ENCODE measurements around the gene SMARCAL1.

Gene SMARCAL1

DNA sequence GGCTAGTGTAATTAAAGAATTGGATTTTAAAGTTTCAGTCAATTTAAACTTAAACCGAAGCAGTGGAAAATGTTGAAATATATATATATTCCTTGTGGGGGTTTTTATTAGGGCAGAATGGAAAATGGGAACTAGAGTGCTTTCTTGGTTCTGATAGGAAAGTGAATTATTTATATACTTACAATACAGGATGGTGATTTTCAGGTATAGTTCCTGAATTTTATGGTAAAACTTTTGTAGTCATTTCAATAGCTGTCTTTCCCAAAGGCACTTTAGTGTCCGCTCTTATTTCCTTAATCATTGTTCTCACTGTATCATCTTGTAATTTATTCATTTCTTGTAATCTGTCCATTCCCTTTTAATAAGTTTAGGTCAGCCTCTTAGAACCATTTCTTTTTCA is 88.3 kb downstream of the SMARCAL1 start:
- Histone ChIP-seq H3K36me3 (ENCODE audit: control insufficient read depth in 2 of 2, insufficient read depth in 1 of 2, low read length in 2 of 2) (peaks cover 54 to 66% of the 10 kb centered on the region in 2 experiments), H3K4me3 (ENCODE audit: low read depth, low read length) (no peak overlapping the region; the same call in 1 of the 2 replicates), H3K27ac (ENCODE audit: extremely low read depth, low read depth, low read length) (no peak overlapping the region), H3K4me1 (ENCODE audit: control insufficient read depth, insufficient read depth, low read length) (peaks cover 8% of the 10 kb centered on the region; the same call in 1 of the 2 replicates), H3K9me3 (ENCODE audit: control insufficient read depth, insufficient read depth, low read depth, low read length) (no peaks in the 10 kb centered on the region)
- TF ChIP-seq ZNF174 (tag by site-specific recombination; IDR thresholded peaks at IDR 0.05) (no peak), EGR2 (tag by site-specific recombination; IDR thresholded peaks at IDR 0.05; ENCODE audit: low read depth) (no peak), ZNF239 (tag by site-specific recombination; IDR thresholded peaks at IDR 0.05) (no peak), ZNF391 (tag by site-specific recombination; IDR thresholded peaks at IDR 0.05; ENCODE audit: borderline replicate concordance, low read depth) (no peak), ZNF501 (tag by site-specific recombination; IDR thresholded peaks at IDR 0.05) (no peak), ZNF549 (tag by site-specific recombination; IDR thresholded peaks at IDR 0.05) (no peak), ZNF157 (tag by site-specific recombination; IDR thresholded peaks at IDR 0.05) (no peak), ZNF302 (tag by site-specific recombination; IDR thresholded peaks at IDR 0.05; ENCODE audit: low read depth) (no peak), ZNF37A (tag by site-specific recombination; IDR thresholded peaks at IDR 0.05) (no peak), KLF7 (tag by site-specific recombination; IDR thresholded peaks at IDR 0.05; ENCODE audit: borderline replicate concordance) (no peak), ZNF138 (tag by site-specific recombination; IDR thresholded peaks at IDR 0.05; ENCODE audit: borderline replicate concordance) (no peak)
- TF ChIP-seq, protein P1, sequence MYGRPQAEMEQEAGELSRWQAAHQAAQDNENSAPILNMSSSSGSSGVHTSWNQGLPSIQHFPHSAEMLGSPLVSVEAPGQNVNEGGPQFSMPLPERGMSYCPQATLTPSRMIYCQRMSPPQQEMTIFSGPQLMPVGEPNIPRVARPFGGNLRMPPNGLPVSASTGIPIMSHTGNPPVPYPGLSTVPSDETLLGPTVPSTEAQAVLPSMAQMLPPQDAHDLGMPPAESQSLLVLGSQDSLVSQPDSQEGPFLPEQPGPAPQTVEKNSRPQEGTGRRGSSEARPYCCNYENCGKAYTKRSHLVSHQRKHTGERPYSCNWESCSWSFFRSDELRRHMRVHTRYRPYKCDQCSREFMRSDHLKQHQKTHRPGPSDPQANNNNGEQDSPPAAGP (tag by site-specific recombination; IDR thresholded peaks at IDR 0.05): no peak
- TF ChIP-seq, protein P2, sequence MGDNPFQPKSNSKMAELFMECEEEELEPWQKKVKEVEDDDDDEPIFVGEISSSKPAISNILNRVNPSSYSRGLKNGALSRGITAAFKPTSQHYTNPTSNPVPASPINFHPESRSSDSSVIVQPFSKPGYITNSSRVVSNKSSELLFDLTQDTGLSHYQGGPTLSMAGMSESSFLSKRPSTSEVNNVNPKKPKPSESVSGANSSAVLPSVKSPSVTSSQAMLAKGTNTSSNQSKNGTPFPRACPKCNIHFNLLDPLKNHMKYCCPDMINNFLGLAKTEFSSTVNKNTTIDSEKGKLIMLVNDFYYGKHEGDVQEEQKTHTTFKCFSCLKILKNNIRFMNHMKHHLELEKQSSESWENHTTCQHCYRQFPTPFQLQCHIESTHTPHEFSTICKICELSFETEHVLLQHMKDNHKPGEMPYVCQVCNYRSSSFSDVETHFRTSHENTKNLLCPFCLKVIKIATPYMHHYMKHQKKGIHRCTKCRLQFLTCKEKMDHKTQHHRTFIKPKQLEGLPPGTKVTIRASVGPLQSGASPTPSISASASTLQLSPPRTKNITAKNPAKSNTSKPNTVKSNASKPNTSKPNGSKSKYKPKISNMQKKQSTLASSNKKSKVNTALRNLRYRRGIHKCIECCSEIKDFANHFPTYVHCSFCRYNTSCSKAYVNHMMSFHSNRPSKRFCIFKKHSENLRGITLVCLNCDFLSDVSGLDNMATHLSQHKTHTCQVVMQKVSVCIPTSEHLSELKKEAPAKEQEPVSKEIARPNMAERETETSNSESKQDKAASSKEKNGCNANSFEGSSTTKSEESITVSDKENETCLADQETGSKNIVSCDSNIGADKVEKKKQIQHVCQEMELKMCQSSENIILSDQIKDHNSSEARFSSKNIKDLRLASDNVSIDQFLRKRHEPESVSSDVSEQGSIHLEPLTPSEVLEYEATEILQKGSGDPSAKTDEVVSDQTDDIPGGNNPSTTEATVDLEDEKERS (tag by site-specific recombination; IDR thresholded peaks at IDR 0.05): no peak
- TF ChIP-seq, protein P3, sequence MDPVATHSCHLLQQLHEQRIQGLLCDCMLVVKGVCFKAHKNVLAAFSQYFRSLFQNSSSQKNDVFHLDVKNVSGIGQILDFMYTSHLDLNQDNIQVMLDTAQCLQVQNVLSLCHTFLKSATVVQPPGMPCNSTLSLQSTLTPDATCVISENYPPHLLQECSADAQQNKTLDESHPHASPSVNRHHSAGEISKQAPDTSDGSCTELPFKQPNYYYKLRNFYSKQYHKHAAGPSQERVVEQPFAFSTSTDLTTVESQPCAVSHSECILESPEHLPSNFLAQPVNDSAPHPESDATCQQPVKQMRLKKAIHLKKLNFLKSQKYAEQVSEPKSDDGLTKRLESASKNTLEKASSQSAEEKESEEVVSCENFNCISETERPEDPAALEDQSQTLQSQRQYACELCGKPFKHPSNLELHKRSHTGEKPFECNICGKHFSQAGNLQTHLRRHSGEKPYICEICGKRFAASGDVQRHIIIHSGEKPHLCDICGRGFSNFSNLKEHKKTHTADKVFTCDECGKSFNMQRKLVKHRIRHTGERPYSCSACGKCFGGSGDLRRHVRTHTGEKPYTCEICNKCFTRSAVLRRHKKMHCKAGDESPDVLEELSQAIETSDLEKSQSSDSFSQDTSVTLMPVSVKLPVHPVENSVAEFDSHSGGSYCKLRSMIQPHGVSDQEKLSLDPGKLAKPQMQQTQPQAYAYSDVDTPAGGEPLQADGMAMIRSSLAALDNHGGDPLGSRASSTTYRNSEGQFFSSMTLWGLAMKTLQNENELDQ (tag by site-specific recombination; IDR thresholded peaks at IDR 0.05; ENCODE audit: low read depth): no peak
- TF ChIP-seq, protein P4, sequence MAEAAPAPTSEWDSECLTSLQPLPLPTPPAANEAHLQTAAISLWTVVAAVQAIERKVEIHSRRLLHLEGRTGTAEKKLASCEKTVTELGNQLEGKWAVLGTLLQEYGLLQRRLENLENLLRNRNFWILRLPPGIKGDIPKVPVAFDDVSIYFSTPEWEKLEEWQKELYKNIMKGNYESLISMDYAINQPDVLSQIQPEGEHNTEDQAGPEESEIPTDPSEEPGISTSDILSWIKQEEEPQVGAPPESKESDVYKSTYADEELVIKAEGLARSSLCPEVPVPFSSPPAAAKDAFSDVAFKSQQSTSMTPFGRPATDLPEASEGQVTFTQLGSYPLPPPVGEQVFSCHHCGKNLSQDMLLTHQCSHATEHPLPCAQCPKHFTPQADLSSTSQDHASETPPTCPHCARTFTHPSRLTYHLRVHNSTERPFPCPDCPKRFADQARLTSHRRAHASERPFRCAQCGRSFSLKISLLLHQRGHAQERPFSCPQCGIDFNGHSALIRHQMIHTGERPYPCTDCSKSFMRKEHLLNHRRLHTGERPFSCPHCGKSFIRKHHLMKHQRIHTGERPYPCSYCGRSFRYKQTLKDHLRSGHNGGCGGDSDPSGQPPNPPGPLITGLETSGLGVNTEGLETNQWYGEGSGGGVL (tag by site-specific recombination; IDR thresholded peaks at IDR 0.05): no peak
- TF ChIP-seq, protein P5, sequence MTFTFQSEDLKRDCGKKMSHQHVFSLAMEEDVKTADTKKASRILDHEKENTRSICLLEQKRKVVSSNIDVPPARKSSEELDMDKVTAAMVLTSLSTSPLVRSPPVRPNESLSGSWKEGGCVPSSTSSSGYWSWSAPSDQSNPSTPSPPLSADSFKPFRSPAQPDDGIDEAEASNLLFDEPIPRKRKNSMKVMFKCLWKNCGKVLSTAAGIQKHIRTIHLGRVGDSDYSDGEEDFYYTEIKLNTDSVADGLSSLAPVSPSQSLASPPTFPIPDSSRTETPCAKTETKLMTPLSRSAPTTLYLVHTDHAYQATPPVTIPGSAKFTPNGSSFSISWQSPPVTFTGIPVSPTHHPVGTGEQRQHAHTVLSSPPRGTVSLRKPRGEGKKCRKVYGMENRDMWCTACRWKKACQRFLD (tag by site-specific recombination; IDR thresholded peaks at IDR 0.05): no peak
- ChIA-PET POLR2A (interaction anchor here (0.6 kb wide), 1 partner anchor 10 kb away, joined by 3 read pairs; no protein-coding TSS in a partner anchor), CTCF (no interaction called here)

Data from HEK293 (cell line).